Smooth muscle cell of the umbilical artery (primary cell): Measurements from ENCODE around the gene ARHGAP26. TPM values are rescaled to one million over a fixed set of nuclear protein-coding genes. Genes with fewer than 3 reads are reported as not detected.

ENCODE experiments used
- total RNA-seq: library from RNA; depleted of rRNA; stranded (reverse); fragments of >200 nt; gene quantifications from 2 replicates; pipeline ENCODE4 v1.2.3, GENCODE V29; 2014

The ARHGAP26 gene, protein sequence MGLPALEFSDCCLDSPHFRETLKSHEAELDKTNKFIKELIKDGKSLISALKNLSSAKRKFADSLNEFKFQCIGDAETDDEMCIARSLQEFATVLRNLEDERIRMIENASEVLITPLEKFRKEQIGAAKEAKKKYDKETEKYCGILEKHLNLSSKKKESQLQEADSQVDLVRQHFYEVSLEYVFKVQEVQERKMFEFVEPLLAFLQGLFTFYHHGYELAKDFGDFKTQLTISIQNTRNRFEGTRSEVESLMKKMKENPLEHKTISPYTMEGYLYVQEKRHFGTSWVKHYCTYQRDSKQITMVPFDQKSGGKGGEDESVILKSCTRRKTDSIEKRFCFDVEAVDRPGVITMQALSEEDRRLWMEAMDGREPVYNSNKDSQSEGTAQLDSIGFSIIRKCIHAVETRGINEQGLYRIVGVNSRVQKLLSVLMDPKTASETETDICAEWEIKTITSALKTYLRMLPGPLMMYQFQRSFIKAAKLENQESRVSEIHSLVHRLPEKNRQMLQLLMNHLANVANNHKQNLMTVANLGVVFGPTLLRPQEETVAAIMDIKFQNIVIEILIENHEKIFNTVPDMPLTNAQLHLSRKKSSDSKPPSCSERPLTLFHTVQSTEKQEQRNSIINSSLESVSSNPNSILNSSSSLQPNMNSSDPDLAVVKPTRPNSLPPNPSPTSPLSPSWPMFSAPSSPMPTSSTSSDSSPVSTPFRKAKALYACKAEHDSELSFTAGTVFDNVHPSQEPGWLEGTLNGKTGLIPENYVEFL
- 3.6 and 3.8 TPM in 2 replicates for total RNA-seq

DNA sequence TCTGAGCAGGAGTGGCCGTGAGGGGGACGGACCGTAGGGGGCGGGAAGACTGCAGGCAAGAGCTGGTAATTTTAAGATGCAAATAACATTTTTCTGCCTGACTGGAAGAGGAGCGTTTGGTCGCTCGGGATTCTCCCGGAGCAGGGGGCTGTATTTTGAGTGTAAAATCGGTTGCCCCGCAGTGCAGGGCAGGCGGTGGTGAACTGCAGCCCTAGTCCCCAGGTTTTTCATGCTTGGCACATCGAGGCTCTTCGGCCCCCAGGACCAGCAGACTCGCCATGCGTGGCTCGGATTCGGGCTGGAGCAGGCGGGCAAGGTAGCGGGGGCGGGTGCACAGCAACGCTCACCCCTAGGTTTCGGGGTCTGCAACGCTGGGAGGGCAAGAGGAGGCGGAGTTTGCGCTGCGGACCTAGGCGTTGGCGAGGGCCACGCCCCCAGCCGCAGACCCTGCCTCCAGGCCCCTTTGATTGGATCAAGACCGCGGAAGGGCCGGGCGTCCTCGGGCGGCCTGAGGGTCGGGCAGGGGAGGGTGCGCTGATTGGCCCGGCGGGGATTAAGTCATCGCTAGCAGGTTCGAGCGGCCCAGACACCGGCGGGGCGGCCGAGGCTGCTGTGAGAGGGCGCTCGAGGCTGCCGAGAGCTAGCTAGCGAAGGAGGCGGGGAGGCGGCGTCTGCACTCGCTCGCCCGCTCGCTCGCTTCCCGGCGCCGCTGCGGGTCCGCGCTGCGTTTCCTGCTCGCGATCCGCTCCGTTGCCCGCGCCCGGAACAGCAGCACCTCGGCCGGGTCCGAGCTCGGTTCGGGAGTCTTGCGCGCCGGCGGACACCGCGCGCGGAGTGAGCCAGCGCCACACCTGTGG is at the start of gene ARHGAP26:
Gene ARHGAP26 (plus strand): TSS at position 585 of the 857 bp plus-strand sequence. CDS start 385 bp downstream, outside the sequence.

Other genes starting within 250 kb of the ARHGAP26 start
- gene FGF1, start 84.3 kb upstream of the ARHGAP26 start, total RNA-seq, result 3.3 and 12.5 TPM in 2 replicates